ENCODE measurements around the gene ADCY9. TPM values are rescaled to one million over a fixed set of nuclear protein-coding genes. Genes with fewer than 3 reads are reported as not detected.

ADCY9 gene
- total and polyA plus RNA-seq, 7 donors: 1.8 to 28.0 (median 12.5) TPM

DNA sequence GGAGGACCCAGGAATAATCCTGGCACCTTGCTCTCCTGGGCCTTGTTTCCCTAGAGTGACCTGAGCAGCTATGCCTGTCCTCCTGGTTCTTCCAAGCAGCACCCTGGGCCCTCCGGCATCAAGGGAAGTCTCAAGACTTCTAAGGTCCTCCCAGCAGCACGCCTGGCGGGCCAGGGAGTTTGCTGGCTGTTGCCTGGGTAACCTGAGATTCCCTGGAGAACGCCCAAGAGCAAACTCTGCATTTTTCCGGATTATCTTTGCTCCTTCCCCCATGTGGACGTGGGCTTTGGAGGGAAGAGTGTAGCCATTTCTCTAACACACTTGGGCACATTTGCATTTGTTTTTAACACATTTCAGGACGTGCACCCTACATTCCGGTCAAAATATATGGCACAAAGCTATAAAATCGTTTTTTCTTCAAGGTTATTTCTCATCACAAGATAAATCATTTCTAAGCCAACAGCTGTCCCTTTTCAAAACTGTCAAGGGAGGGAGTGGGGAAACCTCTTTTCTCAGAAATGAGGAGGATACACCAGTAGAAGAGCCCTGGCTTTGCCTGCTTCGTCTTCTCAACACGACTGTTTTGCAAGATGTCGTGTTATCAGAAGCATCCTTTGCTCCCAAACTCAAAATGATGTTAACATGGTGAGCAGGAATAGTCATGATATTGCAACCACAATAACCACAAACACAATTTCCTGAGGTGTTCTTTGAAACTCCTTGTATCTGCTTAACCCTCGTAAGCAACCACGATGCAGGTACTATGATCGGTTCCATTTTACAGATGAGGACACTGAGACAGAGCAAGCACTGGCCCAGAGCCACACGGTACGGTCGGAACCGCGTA lies 116.5 kb downstream of the ADCY9 start:
- intact Hi-C loops (cut with DNase I): no loop called here
- Histone ChIP-seq H3K4me3 (no peak overlapping the region), H3K4me1 (peaks cover 0 to 13% (median 4%) of the 10 kb centered on the region in 4 donors), H3K36me3 (no peaks in the 10 kb centered on the region), H3K9me3 (no peaks in the 10 kb centered on the region), H3K27ac (peak overlapping the region; percentile 53 to 79 (median 58)), H3K27me3 (no peaks in the 10 kb centered on the region)
- TF ChIP-seq CTCF (IDR thresholded peaks at IDR 0.05) (no peak), POLR2AphosphoS5 (IDR thresholded peaks at IDR 0.05) (peak; percentile 18 to 61 (median 41))
- DNase-seq: peak; percentile 82
- 72 to 80% methylated on average over 20 of the region's 20 CpGs for WGBS, 2 donors

- intact Hi-C loops (cut with DNase I): no loop called here
- DNase-seq: no peak
- 77 to 88% methylated on average over 13 of the region's 13 CpGs for WGBS, 2 donors
These were observed 117.3 kb downstream of the ADCY9 start for GRCh38 chr16:3998793-3999478.

DNA sequence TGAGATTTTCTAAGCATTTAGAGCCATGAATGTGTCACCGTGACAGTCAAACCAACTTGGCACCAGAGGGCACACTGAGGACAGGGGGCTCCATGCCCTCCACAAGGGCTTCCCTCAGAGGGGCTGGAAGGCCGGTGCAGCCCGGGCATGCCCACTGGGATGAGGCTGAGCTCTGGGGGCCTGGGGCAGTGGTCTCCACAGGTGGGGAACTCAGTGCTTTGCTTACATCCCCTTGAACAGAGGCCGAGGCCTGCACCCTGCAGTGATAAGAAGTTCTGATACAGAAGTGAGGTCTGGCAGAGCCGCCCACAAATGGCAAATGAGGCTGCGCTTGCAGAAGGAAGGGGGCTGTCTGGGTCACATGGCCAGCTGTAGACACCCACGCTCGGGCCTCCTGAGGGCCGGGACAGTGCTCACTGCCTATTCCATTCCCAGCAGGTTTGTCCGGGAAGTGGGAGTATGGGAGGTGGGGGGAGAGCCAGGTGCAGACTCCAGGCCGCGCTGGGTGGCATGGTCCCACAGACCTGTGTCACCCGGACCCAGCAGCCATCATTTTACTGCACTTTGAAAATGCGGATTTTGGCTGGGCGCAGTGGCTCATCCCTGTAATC lies 118.9 kb downstream of the ADCY9 start:
- intact Hi-C loops (cut with DNase I): no loop called here
- 93 to 96% methylated on average over 15 of the region's 15 CpGs for WGBS, 2 donors
- no peaks in the 10 kb centered on the region for H3K9me3 ChIP-seq
- H3K4me3 ChIP-seq: no peak overlapping the region
- H3K27ac ChIP-seq: no peak overlapping the region
- no peaks in the 10 kb centered on the region for H3K27me3 ChIP-seq
- H3K4me1 ChIP-seq: peaks cover 0 to 13% (median 4%) of the 10 kb centered on the region in 4 donors
- no peak for DNase-seq
- H3K36me3 ChIP-seq: no peaks in the 10 kb centered on the region
- TF ChIP-seq POLR2A (IDR thresholded peaks at IDR 0.05): no peak

More at GRCh38 chr16:3998793-3999478, 117.3 kb downstream of the ADCY9 start:
- Histone ChIP-seq H3K9me3 (no peaks in the 10 kb centered on the region), H3K27ac (peak overlapping the region; percentile 53 to 79 (median 58)), H3K36me3 (no peaks in the 10 kb centered on the region), H3K4me1 (peaks cover 0 to 13% (median 4%) of the 10 kb centered on the region in 4 donors), H3K27me3 (no peaks in the 10 kb centered on the region), H3K4me3 (no peak overlapping the region)
- TF ChIP-seq EP300 (IDR thresholded peaks at IDR 0.05) (no peak), POLR2A (IDR thresholded peaks at IDR 0.05) (no peak), CTCF (IDR thresholded peaks at IDR 0.05) (no peak), POLR2AphosphoS5 (IDR thresholded peaks at IDR 0.05) (no peak)

- TF ChIP-seq POLR2A (IDR thresholded peaks at IDR 0.05) (no peak), EP300 (IDR thresholded peaks at IDR 0.05) (no peak), CTCF (IDR thresholded peaks at IDR 0.05) (no peak), POLR2AphosphoS5 (IDR thresholded peaks at IDR 0.05) (no peak)
- WGBS, 2 donors: 27 to 42% methylated on average over 2 of the region's 2 CpGs
These were observed 121.2 kb downstream of the ADCY9 start for GRCh38 chr16:3995001-3995400.

More at GRCh38 chr16:3995001-3995400, 121.2 kb downstream of the ADCY9 start:
- Histone ChIP-seq H3K9me3 (no peaks in the 10 kb centered on the region), H3K27me3 (no peaks in the 10 kb centered on the region), H3K4me1 (peaks cover 0 to 8% (median 4%) of the 10 kb centered on the region in 4 donors), H3K4me3 (no peak overlapping the region), H3K27ac (no peak overlapping the region), H3K36me3 (no peaks in the 10 kb centered on the region)
- DNase-seq: no peak
- intact Hi-C loops (cut with DNase I): no loop called here
